Measurements from ENCODE around the gene SCLY.

SCLY gene

GRCh38 chr2:238077292-238077691, 16.5 kb downstream of the SCLY start:
- DNase-seq, result no peak

DNA sequence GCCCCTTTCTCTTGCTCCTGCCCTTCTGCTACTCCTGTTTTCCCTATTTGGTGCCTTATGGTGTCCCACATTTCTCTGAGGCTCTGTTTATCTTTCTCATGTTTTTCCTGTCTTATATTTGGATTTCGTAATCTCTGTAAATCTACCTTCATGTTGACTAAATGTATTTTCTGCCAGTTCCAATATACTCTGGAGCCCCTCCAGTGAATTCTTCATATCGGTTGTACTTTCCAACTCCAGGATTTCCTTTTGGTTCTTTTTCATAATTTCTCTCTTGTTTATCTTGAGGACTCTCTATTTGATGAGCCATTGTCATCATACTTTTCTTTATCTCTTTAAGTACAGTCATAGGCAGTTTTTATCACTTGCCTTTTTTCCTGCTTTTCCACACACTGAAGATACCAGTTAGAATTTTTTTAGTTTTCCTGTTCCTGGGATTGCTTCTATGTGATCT, 19.1 kb downstream of the SCLY start:
- DNase-seq, result no peak

GRCh38 chr2:238080518-238080917, 19.7 kb downstream of the SCLY start:
- no peak for DNase-seq

- DNase-seq, result no peak
These were observed 20.3 kb downstream of the SCLY start for GRCh38 chr2:238081150-238081549.

GRCh38 chr2:238081561-238081960, 20.8 kb downstream of the SCLY start:
- DNase-seq, result no peak

DNA sequence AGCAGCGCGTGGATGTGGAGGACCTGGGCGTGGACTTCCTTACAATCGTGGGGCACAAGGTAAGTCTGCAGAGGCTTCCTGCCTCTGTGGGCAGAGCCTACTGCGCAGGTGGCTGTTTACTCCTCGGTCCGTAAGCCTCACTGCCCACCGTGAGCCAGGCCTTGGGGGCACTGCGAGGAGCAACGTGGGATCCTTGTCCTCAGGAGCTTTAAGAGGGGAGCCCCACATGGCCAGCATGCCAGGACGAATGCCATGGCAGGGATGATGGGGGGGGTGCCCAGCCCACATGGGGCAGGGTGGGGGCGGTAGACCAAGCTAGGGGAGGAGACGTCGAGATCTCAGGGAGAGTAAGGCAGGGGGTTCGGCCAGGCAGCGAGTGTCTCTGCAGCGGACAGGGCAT, 21.4 kb downstream of the SCLY start:
- DNase-seq, result no peak

GRCh38 chr2:238082827-238083226, 22.0 kb downstream of the SCLY start:
- no peak for DNase-seq

DNA sequence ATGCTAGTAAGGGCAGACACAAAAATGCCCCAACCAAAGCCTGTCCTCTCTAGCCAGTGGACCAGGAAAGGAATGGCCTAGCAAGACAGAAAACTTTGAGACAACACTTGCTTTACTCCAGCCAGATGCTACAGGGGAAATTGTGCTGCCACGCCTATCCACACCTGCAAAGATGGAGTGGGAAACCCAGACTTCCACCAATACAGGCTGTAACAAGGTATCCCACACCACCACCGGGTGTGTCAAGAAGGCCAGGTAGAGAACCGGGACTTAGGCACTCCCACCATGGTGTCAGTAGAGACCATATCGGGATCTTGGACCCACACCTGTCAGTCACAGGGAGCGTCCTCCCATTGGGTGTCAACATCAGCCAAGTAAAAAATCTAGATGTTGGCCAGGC, 23.1 kb downstream of the SCLY start:
- no peak for DNase-seq

DNA sequence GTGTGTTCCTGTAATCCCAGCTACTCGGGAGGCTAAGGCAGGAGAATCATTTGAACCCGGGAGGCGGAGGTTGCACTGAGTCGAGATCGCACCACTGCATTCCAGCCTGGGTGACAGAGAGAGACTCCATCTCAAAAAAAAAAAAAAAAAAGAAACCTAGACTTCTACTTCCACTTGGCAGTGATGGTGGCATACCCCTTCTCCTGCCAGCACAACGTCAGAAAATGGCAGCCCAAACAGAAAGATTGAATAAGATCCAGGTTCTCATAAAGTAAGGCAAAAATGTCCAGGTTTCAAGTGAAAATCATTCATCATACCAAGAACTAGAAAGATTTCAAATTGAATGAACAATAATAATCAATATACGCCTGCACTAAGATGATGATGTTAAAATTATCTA, 24.0 kb downstream of the SCLY start:
- DNase-seq, result no peak

DNA sequence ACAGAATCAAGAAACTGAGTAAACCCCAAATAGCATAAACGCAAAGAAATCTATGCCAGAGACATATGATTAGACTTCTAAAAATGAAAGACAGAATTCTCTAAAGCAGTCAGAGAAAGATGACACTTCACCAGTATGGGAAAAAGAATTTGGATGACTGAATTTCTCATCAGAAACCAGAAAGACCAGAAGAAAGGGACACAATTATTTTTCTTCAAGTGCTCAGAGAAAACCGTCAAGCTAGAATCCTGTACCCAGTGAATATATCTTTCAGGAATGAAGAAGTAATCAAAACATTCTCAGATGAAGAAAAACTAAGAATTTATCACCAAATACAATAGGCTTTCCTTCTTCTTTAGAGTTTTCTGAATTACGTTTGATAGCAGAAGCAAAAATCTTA, 25.1 kb downstream of the SCLY start:
- DNase-seq, result no peak

DNA sequence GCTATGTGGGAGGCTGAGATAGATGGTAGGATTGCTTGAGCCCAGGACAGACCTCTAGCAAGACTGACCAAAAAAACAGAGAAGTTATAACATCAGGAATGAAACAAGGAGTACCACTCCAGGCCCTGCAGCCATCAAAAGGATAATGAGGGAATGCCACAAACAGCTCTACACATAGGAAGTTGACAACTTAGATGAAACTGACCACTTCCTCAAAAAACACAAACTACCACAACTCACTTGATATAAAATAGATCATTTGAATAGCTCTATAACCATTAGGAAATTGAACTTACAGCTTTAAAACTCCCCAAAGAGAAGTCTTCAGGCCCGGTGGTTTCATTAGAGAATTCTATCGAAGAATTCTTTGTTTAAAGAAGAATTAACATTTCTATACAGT, 26.4 kb downstream of the SCLY start:
- DNase-seq, result no peak

DNA sequence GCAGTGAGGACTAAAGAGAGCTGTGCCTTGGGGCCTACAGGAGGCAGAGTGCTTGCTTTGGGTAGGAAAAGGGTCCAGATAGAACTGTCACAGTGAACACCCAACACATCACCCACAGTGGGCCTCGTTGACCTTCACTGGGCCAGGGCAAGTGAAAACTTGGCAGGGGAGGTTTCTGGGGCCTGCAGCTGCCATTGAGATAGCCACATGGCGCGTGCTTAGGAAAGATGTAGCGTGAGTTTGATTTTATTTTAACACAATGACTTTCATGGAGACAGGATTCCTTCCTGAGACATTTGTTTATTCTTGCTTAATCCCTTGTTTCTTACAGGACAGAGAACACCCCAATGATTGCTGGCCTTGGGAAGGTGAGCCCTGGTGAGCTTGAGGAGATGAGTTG, 30.1 kb downstream of the SCLY start:
- DNase-seq, result no peak

DNA sequence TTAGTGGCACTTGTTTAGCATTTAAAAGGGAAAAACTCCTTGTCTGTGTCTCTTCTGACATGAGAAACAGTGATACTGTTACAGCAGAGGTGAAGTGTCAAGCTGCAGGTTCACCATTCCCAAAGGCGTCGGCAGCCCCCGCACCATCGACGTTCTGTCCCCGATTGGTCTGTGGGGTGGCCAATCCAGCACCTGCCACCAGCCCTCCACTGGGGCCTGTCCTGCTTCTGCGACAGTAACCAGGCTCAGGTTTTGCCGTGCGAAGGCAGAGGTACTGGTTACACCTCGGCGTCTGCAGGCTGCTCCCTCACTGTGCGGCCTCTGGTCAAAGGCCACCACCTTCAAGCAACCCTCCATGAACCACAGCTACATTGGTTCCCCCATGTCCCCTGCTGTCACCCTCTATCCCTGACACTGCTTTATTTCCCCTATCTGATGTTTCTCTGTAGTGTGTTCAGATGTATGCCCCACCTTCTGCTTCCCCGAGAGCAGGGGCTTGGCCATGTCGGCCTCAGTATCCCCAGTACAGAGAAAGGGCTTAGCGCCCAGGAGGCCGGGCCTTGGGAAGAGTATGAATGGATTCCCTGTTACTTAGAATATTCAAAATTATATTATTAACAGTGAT, 30.7 kb downstream of the SCLY start:
- DNase-seq, result no peak

GRCh38 chr2:238092486-238093035, 31.8 kb downstream of the SCLY start:
- no peak for DNase-seq

DNA sequence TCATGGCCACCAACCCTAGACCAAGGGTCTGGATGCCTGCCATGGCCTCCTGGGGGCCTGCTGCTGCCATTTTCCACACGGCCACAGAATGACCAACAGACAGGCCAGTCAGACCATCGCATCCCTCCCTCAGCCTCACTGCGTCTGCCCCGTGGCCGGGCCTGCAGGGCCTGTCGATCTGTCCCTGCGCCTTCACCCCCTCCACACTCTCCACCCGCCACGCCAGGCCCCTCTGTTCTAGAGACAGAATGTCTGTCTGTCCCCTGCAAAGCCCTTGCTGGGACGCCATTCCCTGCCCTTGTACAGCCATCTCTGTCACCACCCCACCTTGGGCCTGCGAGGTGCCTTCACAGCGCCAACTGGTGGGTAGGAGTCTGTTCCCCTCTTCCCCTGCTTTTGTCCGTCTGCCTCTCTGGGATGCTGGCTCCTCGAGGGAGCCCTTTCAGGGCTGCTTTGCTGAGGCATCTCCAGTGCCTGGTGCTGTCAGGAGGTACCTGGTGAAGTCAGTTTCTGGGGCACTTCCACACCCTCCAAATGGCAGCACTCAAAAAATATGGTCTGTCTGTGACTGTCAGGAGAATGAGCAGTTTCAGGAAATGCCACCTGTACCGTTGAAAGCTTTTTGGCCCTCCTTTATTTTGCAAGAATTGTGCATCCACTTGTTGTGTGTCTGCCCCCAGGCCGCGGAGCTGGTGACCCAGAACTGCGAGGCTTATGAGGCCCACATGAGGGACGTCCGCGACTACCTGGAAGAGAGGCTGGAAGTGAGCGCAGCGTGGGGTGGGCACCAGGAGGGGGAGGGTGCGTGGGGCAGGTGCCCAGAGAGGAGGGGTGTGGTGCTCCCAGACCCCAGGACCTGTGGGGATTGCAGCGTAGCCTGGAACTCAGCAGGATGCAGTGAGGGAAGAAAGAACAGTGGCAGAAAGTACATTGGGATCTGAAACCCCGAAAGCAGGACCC, 32.7 kb downstream of the SCLY start:
- DNase-seq, result no peak

GRCh38 chr2:238094438-238095022, 33.7 kb downstream of the SCLY start:
- DNase-seq, result no peak

GRCh38 chr2:238095143-238095542, 34.3 kb downstream of the SCLY start:
- no peak for DNase-seq

- DNase-seq, result no peak
These were observed 35.7 kb downstream of the SCLY start for GRCh38 chr2:238096311-238097011.

GRCh38 chr2:238097201-238097987, 36.6 kb downstream of the SCLY start:
- DNase-seq, result no peak

GRCh38 chr2:238097988-238098871, 37.4 kb downstream of the SCLY start:
- DNase-seq, result no peak

All from activated CD4-positive, CD25-positive, alpha-beta regulatory T cell treated with anti-CD3 and anti-CD28 coated beads, Interleukin-2, amount 50 U/mL, for 72 hours (primary cell).